H1 (cell line): Measurements from ENCODE around the gene HACE1. TPM values are rescaled to one million over a fixed set of nuclear protein-coding genes. Genes with fewer than 3 reads are reported as not detected.

Experiments
- CTCF ChIA-PET: fragments of 300-600 bp; sonication (Branson Sonifier 250); formaldehyde crosslinking; loops from one replicate; lab custom pipeline; 2021; ENCODE audit not compliant: partially characterized antibody; lab: Charles Lee
- POLR2A ChIA-PET: fragments of 300-600 bp; sonication (Branson Sonifier 250); formaldehyde crosslinking; loops from one replicate; lab custom pipeline; 2021; ENCODE audit warnings: inconsistent platforms; ENCODE audit not compliant: partially characterized antibody; lab: Charles Lee
- DNase-seq, 2 experiments: peaks; one replicate each; pipeline versions ENCODE4 v3.0.0 to v3.0.0-alpha.2; 2010 to 2022; ENCODE audit warnings: low spot score in 2 of 2, low read depth in 1 of 2, mixed read lengths in 1 of 2
- FAIRE-seq: peaks from 2 replicates; lab custom pipeline; 2011; peaks lifted over from hg19 to GRCh38; lab: Jason Lieb, UNC
- H2AFZ ChIP-seq: 2 replicates; pipeline ENCODE4 v1.8.1; 2012; ENCODE audit warnings: low read length, inconsistent platforms
- H2AK5ac ChIP-seq: 2 replicates; pipeline ENCODE4 v1.6.1; 2013; ENCODE audit warnings: low read depth, low read length
- H2BK120ac ChIP-seq: replicated peaks from 2 replicates; pipeline ENCODE3; 2013; ENCODE audit warnings: low read depth, low read length, inconsistent platforms
- H2BK12ac ChIP-seq: 2 replicates; pipeline ENCODE4 v1.6.1; 2013; ENCODE audit warnings: low read depth, low read length
- H2BK15ac ChIP-seq: 2 replicates; pipeline ENCODE4 v1.6.1; 2013; ENCODE audit warnings: low read length
- H2BK20ac ChIP-seq: 2 replicates; pipeline ENCODE4 v1.6.1; 2013; ENCODE audit warnings: low read length
- H2BK5ac ChIP-seq: 2 replicates; pipeline ENCODE4 v1.6.1; 2013; ENCODE audit warnings: low read depth, low read length
- H3K14ac ChIP-seq: 2 replicates; pipeline ENCODE4 v1.6.1; 2013; ENCODE audit warnings: inconsistent platforms; ENCODE audit not compliant: insufficient read length
- H3K18ac ChIP-seq: 2 replicates; pipeline ENCODE4 v1.6.1; 2013; ENCODE audit warnings: low read length; ENCODE audit errors: extremely low read depth
- H3K23ac ChIP-seq: 2 replicates; pipeline ENCODE4 v1.6.1; 2013; ENCODE audit warnings: inconsistent platforms; ENCODE audit not compliant: insufficient read length
- H3K23me2 ChIP-seq: 2 replicates; pipeline ENCODE4 v1.6.1; 2013; ENCODE audit warnings: low read depth, low read length
- H3K27ac ChIP-seq: 2 replicates; pipeline ENCODE4 v1.6.1; 2011; ENCODE audit warnings: low read depth, low read length, inconsistent platforms
- H3K27me3 ChIP-seq, 4 experiments: replicated peaks in 1 of 4; 1 replicate in 1 of 4; 2 replicates in 3 of 4; pipeline versions ENCODE4 v1.6.1 to v1.8.1; 2011 to 2013; ENCODE audit warnings: low read length in 3 of 4, mild to moderate bottlenecking in 3 of 4, inconsistent platforms in 2 of 4, mixed read lengths in 2 of 4, moderate library complexity in 1 of 4; ENCODE audit not compliant: control insufficient read depth in 3 of 4, insufficient read depth in 3 of 4; ENCODE audit errors: extremely low read depth in 1 of 4
- H3K36me3 ChIP-seq, 4 experiments: 2 replicates each; pipeline versions ENCODE4 v1.6.1 to v1.8.1; 2011 to 2013; ENCODE audit warnings: mild to moderate bottlenecking in 4 of 4, low read length in 3 of 4, moderate library complexity in 2 of 4, control low read depth in 1 of 4, inconsistent platforms in 1 of 4; ENCODE audit not compliant: insufficient read depth in 4 of 4, control insufficient read depth in 2 of 4
- H3K4ac ChIP-seq: replicated peaks from 2 replicates; pipeline ENCODE3; 2013; ENCODE audit warnings: low read length, low read depth, mixed read lengths, inconsistent platforms; ENCODE audit not compliant: insufficient read length
- H3K4me1 ChIP-seq, 4 experiments: replicated peaks in 1 of 4; 1 replicate in 1 of 4; 2 replicates in 3 of 4; pipeline versions ENCODE4 v1.6.1 to v1.8.1; 2011 to 2013; ENCODE audit warnings: low read length in 3 of 4, inconsistent platforms in 2 of 4, mixed read lengths in 1 of 4; ENCODE audit not compliant: insufficient read depth in 4 of 4, control insufficient read depth in 3 of 4
- H3K4me2 ChIP-seq, 2 experiments: 2 replicates each; pipeline versions ENCODE4 v1.6.1 to v1.8.1; 2011 to 2013; ENCODE audit warnings: low read depth in 2 of 2, low read length in 2 of 2, control low read depth in 1 of 2, inconsistent platforms in 1 of 2, mild to moderate bottlenecking in 1 of 2; ENCODE audit not compliant: insufficient read depth in 1 of 2
- H3K4me3 ChIP-seq, 4 experiments: fragments of 200-600, 300-600 bp in 1 of 4; sonication (generic), shearing (Covaris generic), sonication (Bioruptor Twin) in 1 of 4; 2 replicates each; pipeline versions ENCODE4 v1.5.1 to v1.8.1; 2011 to 2016; ENCODE audit warnings: low read length in 4 of 4, low read depth in 3 of 4, control low read depth in 2 of 4, inconsistent platforms in 2 of 4, mild to moderate bottlenecking in 2 of 4, mixed read lengths in 1 of 4, moderate library complexity in 1 of 4; ENCODE audit not compliant: insufficient read depth in 2 of 4; ENCODE audit errors: extremely low read depth in 1 of 4
- H3K56ac ChIP-seq: replicated peaks from 2 replicates; pipeline ENCODE3; 2013; ENCODE audit warnings: low read depth, mild to moderate bottlenecking, mixed read lengths, low read length, inconsistent platforms; ENCODE audit not compliant: insufficient read length
- H3K79me1 ChIP-seq: 2 replicates; pipeline ENCODE4 v1.6.1; 2013; ENCODE audit warnings: low read depth, low read length, control low read depth
- H3K79me2 ChIP-seq, 2 experiments: 2 replicates each; pipeline versions ENCODE4 v1.6.1 to v1.8.1; 2012 to 2013; ENCODE audit warnings: low read length in 2 of 2, mild to moderate bottlenecking in 2 of 2, inconsistent platforms in 1 of 2; ENCODE audit not compliant: insufficient read depth in 2 of 2, control insufficient read depth in 1 of 2
- H3K9ac ChIP-seq, 4 experiments: replicated peaks in 1 of 4; 1 replicate in 1 of 4; 2 replicates in 3 of 4; pipeline versions ENCODE4 v1.6.1 to v1.8.1; 2011 to 2013; ENCODE audit warnings: low read depth in 3 of 4, low read length in 3 of 4, control low read depth in 2 of 4, mild to moderate bottlenecking in 2 of 4, moderate library complexity in 2 of 4, inconsistent platforms in 1 of 4; ENCODE audit errors: extremely low read depth in 1 of 4
- H3K9me3 ChIP-seq, 2 experiments: 2 replicates each; pipeline versions ENCODE4 v1.6.1 to v1.8.1; 2012 to 2013; ENCODE audit warnings: mild to moderate bottlenecking in 2 of 2, moderate library complexity in 2 of 2, control low read depth in 1 of 2, inconsistent platforms in 1 of 2, low read depth in 1 of 2, low read length in 1 of 2, mixed read lengths in 1 of 2; ENCODE audit not compliant: insufficient read depth in 2 of 2
- H4K20me1 ChIP-seq, 2 experiments: replicated peaks in 1 of 2; 2 replicates each; pipeline versions ENCODE3 to v1.8.1; 2011 to 2013; ENCODE audit warnings: inconsistent platforms in 2 of 2, low read length in 2 of 2, mild to moderate bottlenecking in 1 of 2; ENCODE audit not compliant: insufficient read depth in 2 of 2, control insufficient read depth in 1 of 2
- H4K5ac ChIP-seq: 2 replicates; pipeline ENCODE4 v1.6.1; 2013; ENCODE audit warnings: low read length, low read depth, mixed read lengths, inconsistent platforms; ENCODE audit not compliant: insufficient read length
- H4K8ac ChIP-seq: 2 replicates; pipeline ENCODE4 v1.8.0; 2013; ENCODE audit warnings: mild to moderate bottlenecking, moderate library complexity, low read length, inconsistent platforms; ENCODE audit not compliant: insufficient read depth; ENCODE audit errors: extremely low read depth
- H4K91ac ChIP-seq: replicated peaks from 2 replicates; pipeline ENCODE3; 2013; ENCODE audit warnings: low read length, mixed read lengths, inconsistent platforms; ENCODE audit not compliant: insufficient read length
- BACH1 ChIP-seq: IDR thresholded peaks from 2 replicates; pipeline ENCODE4 v1.6.1; 2012; ENCODE audit warnings: low read length, improper control_type of control experiment
- BCL11A ChIP-seq, 2 experiments: IDR thresholded peaks; one replicate each; pipeline ENCODE4 v1.6.1; 2011; ENCODE audit warnings: low read depth in 2 of 2, low read length in 2 of 2, mild to moderate bottlenecking in 2 of 2
- CHD2 ChIP-seq: IDR thresholded peaks from 2 replicates; pipeline ENCODE4 v1.6.1; 2012; ENCODE audit warnings: low read length, improper control_type of control experiment
- GABPA ChIP-seq: IDR thresholded peaks from 2 replicates; pipeline ENCODE4 v1.6.1; 2011; ENCODE audit warnings: mild to moderate bottlenecking, low read length, moderate library complexity, borderline replicate concordance; ENCODE audit not compliant: insufficient read depth
- GTF2F1 ChIP-seq: IDR thresholded peaks from 2 replicates; pipeline ENCODE4 v1.6.1; 2012; ENCODE audit warnings: low read depth, low read length, improper control_type of control experiment, borderline replicate concordance
- HDAC2 ChIP-seq, 2 experiments: fragments of 300-600 bp in 1 of 2; sonication (generic) in 1 of 2; IDR thresholded peaks; 2 replicates each; pipeline ENCODE4 v1.6.1; 2011 to 2012; ENCODE audit warnings: low read depth in 2 of 2, low read length in 2 of 2, mild to moderate bottlenecking in 2 of 2, moderate library complexity in 2 of 2, borderline replicate concordance in 1 of 2, inconsistent platforms in 1 of 2
- KDM5A ChIP-seq: fragments of 200-600 bp; IDR thresholded peaks from 2 replicates; pipeline ENCODE4 v1.7.1; 2012; ENCODE audit warnings: mild to moderate bottlenecking, low read length, inconsistent platforms, mixed read lengths
- SIN3A ChIP-seq, 2 experiments: IDR thresholded peaks in 1 of 2; conservative IDR thresholded peaks in 1 of 2; 2 replicates each; pipeline ENCODE4 v1.6.1; 2011 to 2012; ENCODE audit warnings: low read length in 2 of 2, improper control_type of control experiment in 1 of 2, low read depth in 1 of 2, mild to moderate bottlenecking in 1 of 2
- SP1 ChIP-seq: IDR thresholded peaks from 2 replicates; pipeline ENCODE4 v1.6.1; 2011; ENCODE audit warnings: low read depth, low read length
- YY1 ChIP-seq: IDR thresholded peaks from 2 replicates; pipeline ENCODE4 v1.6.1; 2011; ENCODE audit warnings: low read depth, mild to moderate bottlenecking, low read length
- WGBS, 2 experiments: shearing (Covaris generic) in 1 of 2; methylation state at CpG; one replicate each; pipeline versions ENCODE4 v1.1.6 to v1.1.7; 2013 to 2015; ENCODE audit warnings: low lambda C conversion rate in 2 of 2, mixed read lengths in 2 of 2, inconsistent platforms in 1 of 2, low coverage in 1 of 2, missing lambda C conversion rate in 1 of 2; ENCODE audit not compliant: insufficient replicate concordance in 2 of 2, insufficient coverage in 1 of 2, insufficient read length in 1 of 2; ENCODE audit errors: extremely low coverage in 1 of 2, missing lambda C conversion rate in 1 of 2; 5-methylcytosine and 5-hydroxymethylcytosine counted together
- polyA plus RNA-seq, 7 experiments: library from polyadenylated mRNA; depleted of rRNA in 3 of 7; stranded (reverse) in 5 of 7; unstranded in 2 of 7; fragments of >200 nt in 5 of 7; fragments of 200-250 nt in 2 of 7; gene quantifications; 1 replicate in 5 of 7; 2 replicates in 1 of 7; 4 replicates in 1 of 7; pipeline versions ENCODE4 v1.2.1 to v1.2.3, GENCODE V29; 2011 to 2013; ENCODE audit warnings: missing spikeins in 2 of 7, mixed read lengths in 2 of 7
- total RNA-seq: library from RNA; stranded (reverse); fragmentation: NEBNext Ultra II Directional; extraction: Animal tissue kit (Norgen Biotek cat#: 25700); gene quantifications from 2 replicates; pipeline ENCODE4 v1.2.1, GENCODE V29; 2021
- TF ChIP-seq, protein P1 (sequence below): IDR thresholded peaks from 2 replicates; pipeline ENCODE4 v1.6.1; 2012; ENCODE audit warnings: low read length, inconsistent platforms
- TF ChIP-seq, protein P2 (sequence below): IDR thresholded peaks from 2 replicates; pipeline ENCODE4 v1.6.1; 2012; ENCODE audit warnings: inconsistent platforms

Gene HACE1
- total and polyA plus RNA-seq, 2 of the 8 experiments (the other 6 are each of a cell fraction or from before 2014, with no cell fraction given): 7.1 to 21.3 TPM

DNA sequence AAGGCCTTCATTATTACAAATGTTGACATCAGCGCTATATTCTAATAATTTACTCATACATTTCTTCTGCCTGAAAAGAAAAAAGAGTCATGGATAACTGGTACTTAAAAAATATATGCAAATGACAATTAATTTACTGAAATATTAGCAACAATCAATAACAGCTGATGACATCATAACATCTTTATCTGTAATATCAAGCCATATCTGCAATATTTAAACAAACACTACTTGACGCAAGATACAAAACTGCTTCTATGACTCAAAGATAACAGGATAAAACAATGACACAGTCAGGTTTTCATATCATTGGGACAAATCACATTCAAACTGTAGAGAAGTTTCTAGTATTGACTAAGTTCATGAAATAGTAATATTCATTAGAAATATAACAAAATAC, 16.5 kb downstream of the HACE1 start:
- H2AFZ ChIP-seq: no peak overlapping the region
- ChIA-PET POLR2A (interaction anchor here (0.6 kb wide), 1 partner anchor 188 kb away, joined by 3 read pairs; no protein-coding TSS in a partner anchor), CTCF (no interaction called here)
- H3K27ac ChIP-seq: no peak overlapping the region
- no peak overlapping the region for H2AK5ac ChIP-seq
- no peak overlapping the region for H4K5ac ChIP-seq
- H3K23ac ChIP-seq: no peak overlapping the region
- no peak overlapping the region for H3K9ac ChIP-seq
- no peaks in the 10 kb centered on the region for H3K79me1 ChIP-seq
- no peak overlapping the region for H4K91ac ChIP-seq
- DNase-seq (no peak), FAIRE-seq (no peak)
- H3K27me3 ChIP-seq: no peaks in the 10 kb centered on the region
- no peaks in the 10 kb centered on the region for H3K9me3 ChIP-seq
- no peaks in the 10 kb centered on the region for H3K23me2 ChIP-seq
- no peak overlapping the region for H3K18ac ChIP-seq
- H2BK20ac ChIP-seq: no peak overlapping the region
- H4K8ac ChIP-seq: no peak overlapping the region
- no peak overlapping the region for H3K56ac ChIP-seq
- no peak overlapping the region for H2BK5ac ChIP-seq
- H3K14ac ChIP-seq: no peak overlapping the region
- peaks cover 0 to 5% of the 10 kb centered on the region in 2 experiments for H4K20me1 ChIP-seq
- H3K79me2 ChIP-seq: no peaks in the 10 kb centered on the region
- H2BK120ac ChIP-seq: no peak overlapping the region
- H3K4me3 ChIP-seq: no peak overlapping the region
- H2BK12ac ChIP-seq: no peak overlapping the region
- H3K4me1 ChIP-seq: no peaks in the 10 kb centered on the region
- 96% methylated on average over 2 of the region's 2 CpGs; no CpG with 5 or more reads in 1 of the 2 experiments for WGBS, 2 experiments
- H2BK15ac ChIP-seq: no peak overlapping the region
- H3K4me2 ChIP-seq: no peak overlapping the region
- H3K4ac ChIP-seq: no peak overlapping the region
- H3K36me3 ChIP-seq: peaks cover 0 to 6% (median 0%) of the 10 kb centered on the region in 4 experiments; a peak in 3 of 8 replicates
- TF ChIP-seq SP1 (no peak), BCL11A (IDR thresholded peaks at IDR 0.05; ENCODE audit: low read depth in 2 of 2, low read length in 2 of 2) (no peak), YY1 (no peak), CHD2 (no peak), KDM5A (no peak), GABPA (no peak), HDAC2 (IDR thresholded peaks at IDR 0.05; ENCODE audit: borderline replicate concordance in 1 of 2, low read depth in 2 of 2, low read length in 2 of 2) (no peak), BACH1 (no peak), SIN3A (conservative IDR thresholded peaks at IDR 0.05 in 1 of 2, IDR thresholded peaks at IDR 0.05 in 1 of 2; ENCODE audit: low read depth in 1 of 2, low read length in 2 of 2) (no peak), GTF2F1 (no peak)
- TF ChIP-seq, protein P1, sequence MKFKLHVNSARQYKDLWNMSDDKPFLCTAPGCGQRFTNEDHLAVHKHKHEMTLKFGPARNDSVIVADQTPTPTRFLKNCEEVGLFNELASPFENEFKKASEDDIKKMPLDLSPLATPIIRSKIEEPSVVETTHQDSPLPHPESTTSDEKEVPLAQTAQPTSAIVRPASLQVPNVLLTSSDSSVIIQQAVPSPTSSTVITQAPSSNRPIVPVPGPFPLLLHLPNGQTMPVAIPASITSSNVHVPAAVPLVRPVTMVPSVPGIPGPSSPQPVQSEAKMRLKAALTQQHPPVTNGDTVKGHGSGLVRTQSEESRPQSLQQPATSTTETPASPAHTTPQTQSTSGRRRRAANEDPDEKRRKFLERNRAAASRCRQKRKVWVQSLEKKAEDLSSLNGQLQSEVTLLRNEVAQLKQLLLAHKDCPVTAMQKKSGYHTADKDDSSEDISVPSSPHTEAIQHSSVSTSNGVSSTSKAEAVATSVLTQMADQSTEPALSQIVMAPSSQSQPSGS: no peak
- TF ChIP-seq, protein P2, sequence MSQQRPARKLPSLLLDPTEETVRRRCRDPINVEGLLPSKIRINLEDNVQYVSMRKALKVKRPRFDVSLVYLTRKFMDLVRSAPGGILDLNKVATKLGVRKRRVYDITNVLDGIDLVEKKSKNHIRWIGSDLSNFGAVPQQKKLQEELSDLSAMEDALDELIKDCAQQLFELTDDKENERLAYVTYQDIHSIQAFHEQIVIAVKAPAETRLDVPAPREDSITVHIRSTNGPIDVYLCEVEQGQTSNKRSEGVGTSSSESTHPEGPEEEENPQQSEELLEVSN: no peak
